Memory B cell (primary cell): ENCODE results near the gene KDSR.

Source experiments
- ATAC-seq: fragments of 150-1000 bp; cut with Tn5 transposase; 2 replicates; pipeline ENCODE4 v1.10.0; 2021; ENCODE audit warnings: low read depth, mild to moderate bottlenecking, moderate library complexity
- DNase-seq, 2 donors: peaks; one replicate each; pipeline ENCODE4 v3.0.0; 2022; ENCODE audit warnings: low spot score in 2 of 2
- H3K27ac Mint-ChIP-seq: one replicate; pipeline ENCODE4 v1.8.0; 2022; ENCODE audit warnings: mild to moderate bottlenecking, moderate library complexity, mixed read lengths
- H3K27me3 Mint-ChIP-seq: one replicate; pipeline ENCODE4 v1.8.0; 2022; ENCODE audit warnings: mixed read lengths
- H3K36me3 Mint-ChIP-seq: one replicate; pipeline ENCODE4 v1.8.0; 2022; ENCODE audit warnings: mild to moderate bottlenecking, mixed read lengths
- H3K4me1 Mint-ChIP-seq: one replicate; pipeline ENCODE4 v1.8.0; 2022; ENCODE audit warnings: mixed read lengths
- H3K4me3 Mint-ChIP-seq: one replicate; pipeline ENCODE4 v1.8.0; 2022; ENCODE audit warnings: mild to moderate bottlenecking, moderate library complexity, mixed read lengths
- H3K9me3 Mint-ChIP-seq: one replicate; pipeline ENCODE4 v1.8.0; 2022; ENCODE audit warnings: mixed read lengths

KDSR gene

GRCh38 chr18:63298400-63299365 lies 68.3 kb downstream of the KDSR start:
- peak overlapping the region; percentile 24 for H3K4me3 Mint-ChIP-seq
- ATAC-seq, result no peak
- H3K27me3 Mint-ChIP-seq, result no peaks in the 10 kb centered on the region
- H3K36me3 Mint-ChIP-seq, result peaks cover 48% of the 10 kb centered on the region
- peaks cover 49% of the 10 kb centered on the region for H3K4me1 Mint-ChIP-seq
- no peaks in the 10 kb centered on the region for H3K9me3 Mint-ChIP-seq
- no peak for DNase-seq
- peak overlapping the region; percentile 87 for H3K27ac Mint-ChIP-seq

GRCh38 chr18:63297687-63298399 lies 69.2 kb downstream of the KDSR start:
- DNase-seq (no peak), ATAC-seq (no peak)
- H3K9me3 Mint-ChIP-seq, result no peaks in the 10 kb centered on the region
- peaks cover 48% of the 10 kb centered on the region for H3K4me1 Mint-ChIP-seq
- peak overlapping the region; percentile 87 for H3K27ac Mint-ChIP-seq
- H3K27me3 Mint-ChIP-seq, result no peaks in the 10 kb centered on the region
- H3K36me3 Mint-ChIP-seq, result peaks cover 50% of the 10 kb centered on the region
- H3K4me3 Mint-ChIP-seq, result no peak overlapping the region

- H3K4me3 Mint-ChIP-seq, result peak overlapping the region; percentile 53
- peaks cover 50% of the 10 kb centered on the region for H3K4me1 Mint-ChIP-seq
- H3K27ac Mint-ChIP-seq, result no peak overlapping the region
Observed at GRCh38 chr18:63293935-63294334, 73.1 kb downstream of the KDSR start.

GRCh38 chr18:63292831-63293683 lies 73.9 kb downstream of the KDSR start:
- H3K36me3 Mint-ChIP-seq, result peaks cover 27% of the 10 kb centered on the region
- peaks cover 48% of the 10 kb centered on the region for H3K4me1 Mint-ChIP-seq

More at GRCh38 chr18:63293935-63294334, 73.1 kb downstream of the KDSR start:
- ATAC-seq (no peak), DNase-seq (no peak)
- Mint-ChIP-seq H3K9me3 (no peaks in the 10 kb centered on the region), H3K36me3 (peaks cover 32% of the 10 kb centered on the region), H3K27me3 (no peaks in the 10 kb centered on the region)

GRCh38 chr18:63291278-63291677 lies 75.7 kb downstream of the KDSR start:
- Mint-ChIP-seq H3K27ac (no peak overlapping the region), H3K4me3 (no peak overlapping the region), H3K4me1 (peaks cover 42% of the 10 kb centered on the region), H3K36me3 (peaks cover 21% of the 10 kb centered on the region), H3K9me3 (peaks cover under 1% of the 10 kb centered on the region), H3K27me3 (no peaks in the 10 kb centered on the region)
- no peak for ATAC-seq
- DNase-seq, result no peak

More at GRCh38 chr18:63292831-63293683, 73.9 kb downstream of the KDSR start:
- no peaks in the 10 kb centered on the region for H3K9me3 Mint-ChIP-seq
- peak; percentile 86 for ATAC-seq
- peak overlapping the region; percentile 67 for H3K4me3 Mint-ChIP-seq
- peak; percentile 33 to 49 for DNase-seq
- no peaks in the 10 kb centered on the region for H3K27me3 Mint-ChIP-seq
- H3K27ac Mint-ChIP-seq, result no peak overlapping the region

- ATAC-seq, result no peak
Observed at GRCh38 chr18:63290821-63291200, 76.2 kb downstream of the KDSR start.

GRCh38 chr18:63290166-63290820 lies 76.7 kb downstream of the KDSR start:
- peak overlapping the region; percentile 2 for H3K4me3 Mint-ChIP-seq
- H3K4me1 Mint-ChIP-seq, result peaks cover 45% of the 10 kb centered on the region
- ATAC-seq (no peak), DNase-seq (no peak)
- H3K27me3 Mint-ChIP-seq, result no peaks in the 10 kb centered on the region
- H3K36me3 Mint-ChIP-seq, result peaks cover 19% of the 10 kb centered on the region
- peaks cover 1% of the 10 kb centered on the region for H3K9me3 Mint-ChIP-seq
- H3K27ac Mint-ChIP-seq, result no peak overlapping the region

More at GRCh38 chr18:63290821-63291200, 76.2 kb downstream of the KDSR start:
- Mint-ChIP-seq H3K27me3 (no peaks in the 10 kb centered on the region), H3K4me3 (no peak overlapping the region), H3K27ac (no peak overlapping the region), H3K4me1 (peaks cover 44% of the 10 kb centered on the region), H3K36me3 (peaks cover 21% of the 10 kb centered on the region), H3K9me3 (peaks cover 1% of the 10 kb centered on the region)
- DNase-seq, result no peak

- no peak for ATAC-seq
- no peak overlapping the region for H3K4me3 Mint-ChIP-seq
Observed at GRCh38 chr18:63288311-63288710, 78.7 kb downstream of the KDSR start.

GRCh38 chr18:63287691-63288220 lies 79.2 kb downstream of the KDSR start:
- Mint-ChIP-seq H3K4me1 (peaks cover 51% of the 10 kb centered on the region), H3K4me3 (no peak overlapping the region), H3K27ac (no peak overlapping the region), H3K36me3 (peaks cover 11% of the 10 kb centered on the region), H3K27me3 (no peaks in the 10 kb centered on the region), H3K9me3 (peaks cover 1% of the 10 kb centered on the region)
- ATAC-seq (no peak), DNase-seq (no peak)

More at GRCh38 chr18:63288311-63288710, 78.7 kb downstream of the KDSR start:
- Mint-ChIP-seq H3K36me3 (peaks cover 13% of the 10 kb centered on the region), H3K27ac (no peak overlapping the region), H3K27me3 (no peaks in the 10 kb centered on the region), H3K9me3 (peaks cover 1% of the 10 kb centered on the region), H3K4me1 (peaks cover 53% of the 10 kb centered on the region)
- DNase-seq, result no peak

GRCh38 chr18:63286926-63287325 lies 80.1 kb downstream of the KDSR start:
- H3K27me3 Mint-ChIP-seq, result no peaks in the 10 kb centered on the region
- ATAC-seq, result no peak
- H3K27ac Mint-ChIP-seq, result no peak overlapping the region
- peaks cover 1% of the 10 kb centered on the region for H3K9me3 Mint-ChIP-seq
- peaks cover 11% of the 10 kb centered on the region for H3K36me3 Mint-ChIP-seq
- H3K4me3 Mint-ChIP-seq, result no peak overlapping the region
- no peak for DNase-seq
- H3K4me1 Mint-ChIP-seq, result peaks cover 46% of the 10 kb centered on the region

- DNase-seq (peak; percentile 37 to 69), ATAC-seq (peak; percentile 95)
- Mint-ChIP-seq H3K4me1 (peaks cover 43% of the 10 kb centered on the region), H3K27me3 (no peaks in the 10 kb centered on the region), H3K36me3 (peaks cover 19% of the 10 kb centered on the region), H3K27ac (no peak overlapping the region), H3K4me3 (peak overlapping the region; percentile 89), H3K9me3 (peaks cover 4% of the 10 kb centered on the region)
Observed at GRCh38 chr18:63284827-63285733, 81.9 kb downstream of the KDSR start.

GRCh38 chr18:63284173-63284799 lies 82.7 kb downstream of the KDSR start:
- DNase-seq (no peak), ATAC-seq (no peak)
- Mint-ChIP-seq H3K36me3 (peaks cover 18% of the 10 kb centered on the region), H3K9me3 (peaks cover 4% of the 10 kb centered on the region), H3K27ac (no peak overlapping the region), H3K4me1 (peaks cover 43% of the 10 kb centered on the region), H3K4me3 (peak overlapping the region; percentile 89), H3K27me3 (no peaks in the 10 kb centered on the region)
